Cardiac muscle cell (in vitro differentiated cells and primary cell): Measurements from ENCODE around the gene MPV17. TPM values are rescaled to one million over a fixed set of nuclear protein-coding genes. Genes with fewer than 3 reads are reported as not detected.
"Not testable (repeated sequence)": the region's sequence is repeated elsewhere in the genome, so short reads cannot be mapped to it uniquely, and the experiment has no call there.

ENCODE experiments used
- DNase-seq, 2 donors: peaks; one replicate each; pipeline versions ENCODE4 v3.0.0 to v3.0.0-alpha.2; 2010 to 2017; ENCODE audit warnings: low read depth in 1 of 2, low spot score in 1 of 2
- H3K27ac ChIP-seq: fragments of 200-600 bp; sonication (generic); 2 replicates; pipeline ENCODE4 v1.5.1; 2016
- H3K27me3 ChIP-seq: fragments of 200-600 bp; sonication (generic); 2 replicates; pipeline ENCODE4 v1.6.0; 2016; ENCODE audit warnings: control low read depth
- H3K36me3 ChIP-seq: fragments of 200-600 bp; sonication (generic); 2 replicates; pipeline ENCODE4 v1.5.1; 2016; ENCODE audit warnings: control low read depth
- H3K4me1 ChIP-seq: fragments of 200-600 bp; sonication (generic); 2 replicates; pipeline ENCODE4 v1.8.1; 2017; ENCODE audit warnings: low read depth, mild to moderate bottlenecking, mixed run types
- H3K4me3 ChIP-seq: fragments of 200-600 bp; sonication (generic); 2 replicates; pipeline ENCODE4 v1.5.1; 2016; ENCODE audit warnings: mild to moderate bottlenecking
- H3K9me3 ChIP-seq: fragments of 200-600 bp; sonication (generic); 2 replicates; pipeline ENCODE4 v1.5.1; 2017; ENCODE audit warnings: low read depth, mild to moderate bottlenecking, control low read depth
- CTCF ChIP-seq: IDR thresholded peaks from 2 replicates; pipeline ENCODE4 v1.5.1; 2012; ENCODE audit warnings: low read depth, mild to moderate bottlenecking, low read length
- polyA plus RNA-seq: library from polyadenylated mRNA; unstranded; fragments of >200 nt; fragmentation: Nextera tagmentation; extraction: Ambion mirVana; gene quantifications from 2 replicates; pipeline ENCODE4 v1.2.1, GENCODE V29; 2016
- total RNA-seq: library from RNA; depleted of rRNA; stranded (reverse); fragments of >200 nt; gene quantifications from 2 replicates; pipeline ENCODE4 v1.2.3, GENCODE V29; 2016

The MPV17 gene
- total and polyA plus RNA-seq, 2 experiments from 2014 or later, result 70.8 to 88.7 TPM

DNA sequence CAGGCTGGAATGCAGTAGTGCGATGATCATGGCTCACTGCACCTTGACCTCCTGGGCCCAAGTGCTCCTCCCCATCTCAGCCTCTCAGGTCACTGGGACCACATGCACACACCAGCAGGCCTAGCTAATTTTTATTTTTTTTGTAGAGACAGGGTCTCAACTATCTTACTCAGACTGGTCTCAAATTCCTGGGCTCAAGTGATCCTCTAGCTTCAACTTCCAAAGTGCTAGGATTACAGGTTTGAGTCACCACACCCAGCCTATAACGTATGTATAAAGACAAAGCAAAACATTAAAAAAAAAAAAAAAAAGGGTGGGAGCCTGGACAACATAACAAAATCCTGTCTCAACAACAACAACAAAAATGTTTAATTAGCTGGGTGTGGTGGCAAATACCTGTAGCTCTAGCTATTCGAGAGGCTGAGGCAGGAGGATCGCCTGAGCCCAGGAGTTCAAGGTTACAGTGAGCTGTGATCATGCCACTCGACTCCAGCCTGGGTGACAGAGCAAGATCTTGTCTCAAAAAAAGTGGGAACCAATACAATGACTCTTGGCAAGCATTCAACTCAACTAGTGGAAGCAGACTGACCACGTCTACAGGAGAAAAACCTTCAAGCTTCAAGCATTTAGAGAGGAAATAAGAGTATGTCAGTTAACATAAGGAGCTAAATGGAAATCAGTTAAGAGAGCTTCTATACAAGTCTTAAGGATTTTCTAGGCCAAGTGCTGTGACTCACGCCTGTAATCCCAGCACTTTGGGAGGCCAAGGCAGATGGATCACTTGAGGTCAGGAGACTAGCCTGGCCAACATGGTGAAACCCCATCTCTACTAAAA lies 31.1 kb upstream of the MPV17 start:
- H3K27ac ChIP-seq, result no peak overlapping the region
- H3K27me3 ChIP-seq, result no peaks in the 10 kb centered on the region
- DNase-seq, result peak in 1 of 2 donors; percentile 32
- H3K4me3 ChIP-seq, result no peak overlapping the region
- TF ChIP-seq CTCF, result no peak
- no peaks in the 10 kb centered on the region for H3K4me1 ChIP-seq
- no peaks in the 10 kb centered on the region for H3K9me3 ChIP-seq
- H3K36me3 ChIP-seq, result no peaks in the 10 kb centered on the region

DNA sequence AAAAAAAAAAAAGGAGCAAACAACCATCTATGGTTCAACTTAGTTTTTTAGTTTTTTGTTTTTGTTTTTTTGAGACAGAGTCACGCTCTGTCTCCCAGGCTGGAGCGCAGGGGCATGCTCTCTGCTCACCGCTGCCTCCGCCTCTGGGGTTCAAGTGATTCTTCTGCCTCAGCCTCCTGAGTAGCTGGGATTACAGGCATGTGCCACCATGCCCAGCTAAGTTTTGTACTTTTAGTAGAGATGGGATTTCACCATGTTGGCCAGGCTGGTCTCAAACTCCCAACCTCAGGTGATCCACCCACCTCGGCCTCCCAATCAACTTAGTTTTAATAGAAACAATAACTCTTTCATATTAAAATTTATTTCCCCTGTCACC lies 30.5 kb upstream of the MPV17 start:
- H3K36me3 ChIP-seq, H3K27me3 ChIP-seq, H3K27ac ChIP-seq, H3K4me3 ChIP-seq, DNase-seq, H3K4me1 ChIP-seq, H3K9me3 ChIP-seq: not testable (repeated sequence)

GRCh38 chr2:27351802-27352598 lies 29.1 kb upstream of the MPV17 start:
- Histone ChIP-seq H3K9me3 (no peaks in the 10 kb centered on the region), H3K36me3 (no peaks in the 10 kb centered on the region), H3K27ac (no peak overlapping the region), H3K4me3 (no peak overlapping the region), H3K4me1 (no peaks in the 10 kb centered on the region), H3K27me3 (no peaks in the 10 kb centered on the region)
- no peak for TF ChIP-seq CTCF
- no peak for DNase-seq

DNA sequence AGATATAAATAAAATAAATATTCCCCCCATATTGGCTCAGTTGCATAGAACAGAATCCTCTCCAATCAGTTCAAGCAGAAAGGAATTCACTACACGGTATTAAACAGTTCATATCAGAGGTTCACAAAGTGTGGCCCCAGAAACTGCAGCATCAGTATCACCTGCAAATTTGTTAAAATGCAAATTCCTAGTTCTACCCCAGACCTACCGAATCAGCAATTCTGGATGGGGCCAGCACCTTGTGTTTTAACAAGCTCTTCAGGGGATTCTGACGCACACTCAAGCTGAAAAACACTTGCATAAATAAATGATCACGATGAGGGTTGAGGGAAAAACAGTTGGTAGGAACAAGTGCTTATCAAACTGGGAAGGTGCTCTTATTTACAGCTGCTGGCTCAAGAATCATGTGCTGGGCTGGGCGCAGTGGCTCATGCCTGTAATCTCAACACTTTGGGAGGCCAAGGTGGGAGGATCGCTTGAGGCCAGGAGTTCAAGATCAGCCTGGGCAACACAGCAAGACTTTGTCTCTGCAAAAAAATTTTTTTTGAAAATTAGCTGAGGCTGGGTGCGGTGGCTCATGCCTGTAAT lies 27.3 kb upstream of the MPV17 start:
- Histone ChIP-seq H3K4me1 (no peaks in the 10 kb centered on the region), H3K27me3 (no peaks in the 10 kb centered on the region), H3K36me3 (no peaks in the 10 kb centered on the region), H3K27ac (no peak overlapping the region), H3K4me3 (no peak overlapping the region), H3K9me3 (no peaks in the 10 kb centered on the region)
- DNase-seq, result no peak
- no peak for TF ChIP-seq CTCF

DNA sequence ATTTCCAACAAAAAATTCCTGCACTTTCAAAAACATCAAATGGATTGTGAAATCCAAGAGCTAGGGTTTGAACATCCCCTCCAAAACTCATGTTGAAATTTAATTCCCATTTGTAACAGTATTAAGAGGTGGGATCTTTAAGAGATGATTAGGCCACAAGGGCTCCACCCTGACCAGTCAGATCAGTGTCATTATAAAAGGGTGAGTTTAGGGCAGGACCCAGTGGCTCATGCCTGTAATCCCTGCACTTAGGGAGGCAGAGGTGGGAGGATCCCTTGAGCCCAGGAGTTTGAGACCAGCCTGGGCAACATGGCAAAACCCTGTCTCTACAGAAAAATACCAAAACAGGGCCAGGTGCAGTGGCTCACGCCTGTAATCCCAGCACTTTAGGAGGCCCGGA lies 24.7 kb upstream of the MPV17 start:
- Histone ChIP-seq H3K27me3 (no peaks in the 10 kb centered on the region), H3K4me1 (no peaks in the 10 kb centered on the region), H3K27ac (no peak overlapping the region), H3K4me3 (no peak overlapping the region), H3K9me3 (no peaks in the 10 kb centered on the region), H3K36me3 (peaks cover 2% of the 10 kb centered on the region)
- no peak for TF ChIP-seq CTCF
- DNase-seq, result no peak
